HepG2 (cell line): ENCODE results near the gene MYOM1. TPM values are rescaled to one million over a fixed set of nuclear protein-coding genes. Genes with fewer than 3 reads are reported as not detected.
A peak's percentile ranks its signal among the peaks of the same experiment; 100 is the strongest.

Source experiments
- ATRX ChIP-seq: sonication (generic); formaldehyde crosslinking; IDR thresholded peaks from 2 replicates; pipeline ENCODE4 v1.4.0; 2020; ENCODE audit warnings: missing genetic modification reagents, borderline replicate concordance
- FOXA3 ChIP-seq: IDR thresholded peaks from 2 replicates; pipeline ENCODE4 v1.6.1; 2016; ENCODE audit warnings: missing genetic modification reagents, missing compliant biosample characterization
- HNRNPLL ChIP-seq: fragments of 200-400 bp; formaldehyde crosslinking; IDR thresholded peaks from 2 replicates; pipeline ENCODE4 v1.6.1; 2017; ENCODE audit warnings: mild to moderate bottlenecking, low read depth, low read length; ENCODE audit not compliant: poor library complexity, severe bottlenecking
- PHF20 ChIP-seq: sonication (generic); formaldehyde crosslinking; IDR thresholded peaks from 2 replicates; pipeline ENCODE4 v1.5.0; 2020; ENCODE audit warnings: mild to moderate bottlenecking, missing genetic modification reagents
- STAG1 ChIP-seq: sonication (generic); formaldehyde crosslinking; IDR thresholded peaks from 2 replicates; pipeline ENCODE4 v1.4.0; 2020; ENCODE audit warnings: missing genetic modification reagents
- THYN1 ChIP-seq: sonication (generic); formaldehyde crosslinking; IDR thresholded peaks from 2 replicates; pipeline ENCODE4 v1.8.1; 2023; ENCODE audit warnings: low read depth, mild to moderate bottlenecking, moderate library complexity, missing genetic modification reagents, borderline replicate concordance
- U2AF1 ChIP-seq: fragments of 200-400 bp; formaldehyde crosslinking; optimal IDR thresholded peaks from 2 replicates; pipeline ENCODE3; 2017; ENCODE audit warnings: mild to moderate bottlenecking, low read depth, low read length
- ZNF343 ChIP-seq: sonication (generic); formaldehyde crosslinking; IDR thresholded peaks from 2 replicates; pipeline ENCODE4 v1.4.0; 2020; ENCODE audit warnings: mild to moderate bottlenecking, missing genetic modification reagents
- ZNF614 ChIP-seq: IDR thresholded peaks from 2 replicates; pipeline ENCODE4 v1.6.1; 2018; ENCODE audit warnings: missing biosample characterization, missing genetic modification reagents, inconsistent platforms, borderline replicate concordance
- ZZZ3 ChIP-seq: sonication (generic); formaldehyde crosslinking; IDR thresholded peaks from 2 replicates; pipeline ENCODE4 v1.4.0; 2020; ENCODE audit warnings: missing genetic modification reagents, mild to moderate bottlenecking, borderline replicate concordance
- polyA plus RNA-seq, 8 experiments: library from polyadenylated mRNA; depleted of rRNA in 3 of 8; stranded (reverse) in 7 of 8; unstranded in 1 of 8; fragments of >200 nt; fragmentation: Illumina TruSeq in 4 of 8; extraction: Trizol in 4 of 8; gene quantifications; 2 replicates each; pipeline versions ENCODE4 v1.2.1 to v1.2.3, GENCODE V29; 2011 to 2016; ENCODE audit warnings: low read depth in 4 of 8, missing spikeins in 1 of 8, mixed read lengths in 1 of 8; ENCODE audit not compliant: insufficient read depth in 1 of 8
- total RNA-seq, 5 experiments: library from RNA; depleted of rRNA; stranded (reverse); fragments of >200 nt; fragmentation: Illumina TruSeq; extraction: Trizol; gene quantifications; 2 replicates each; pipeline ENCODE4 v1.2.3, GENCODE V29; 2016; ENCODE audit warnings: low read depth in 1 of 5
- TF ChIP-seq, protein P1 (sequence below): sonication (generic); formaldehyde crosslinking; IDR thresholded peaks from 2 replicates; pipeline ENCODE4 v1.4.0; 2020; ENCODE audit warnings: missing genetic modification reagents
- TF ChIP-seq, protein P2 (sequence below): sonication (generic); formaldehyde crosslinking; IDR thresholded peaks from 2 replicates; pipeline ENCODE4 v1.8.0; 2022; ENCODE audit warnings: missing genetic modification reagents, low read depth, mild to moderate bottlenecking, borderline replicate concordance
- TF ChIP-seq, protein P3 (sequence below): sonication (generic); formaldehyde crosslinking; IDR thresholded peaks from 2 replicates; pipeline ENCODE4 v1.8.1; 2022; ENCODE audit warnings: mild to moderate bottlenecking, missing genetic modification reagents
- TF ChIP-seq, protein P4 (sequence below): sonication (generic); formaldehyde crosslinking; IDR thresholded peaks from 2 replicates; pipeline ENCODE4 v1.4.0; 2020; ENCODE audit warnings: missing genetic modification reagents
- TF ChIP-seq, protein P5 (sequence below): sonication (generic); formaldehyde crosslinking; IDR thresholded peaks from 2 replicates; pipeline ENCODE4 v1.5.1; 2020; ENCODE audit warnings: mild to moderate bottlenecking, missing genetic modification reagents, moderate library complexity

Gene MYOM1
- total and polyA plus RNA-seq, 2 of the 13 experiments (the other 11 are each of a cell fraction or from before 2014, with no cell fraction given), result 0.46 to 0.98 TPM

DNA sequence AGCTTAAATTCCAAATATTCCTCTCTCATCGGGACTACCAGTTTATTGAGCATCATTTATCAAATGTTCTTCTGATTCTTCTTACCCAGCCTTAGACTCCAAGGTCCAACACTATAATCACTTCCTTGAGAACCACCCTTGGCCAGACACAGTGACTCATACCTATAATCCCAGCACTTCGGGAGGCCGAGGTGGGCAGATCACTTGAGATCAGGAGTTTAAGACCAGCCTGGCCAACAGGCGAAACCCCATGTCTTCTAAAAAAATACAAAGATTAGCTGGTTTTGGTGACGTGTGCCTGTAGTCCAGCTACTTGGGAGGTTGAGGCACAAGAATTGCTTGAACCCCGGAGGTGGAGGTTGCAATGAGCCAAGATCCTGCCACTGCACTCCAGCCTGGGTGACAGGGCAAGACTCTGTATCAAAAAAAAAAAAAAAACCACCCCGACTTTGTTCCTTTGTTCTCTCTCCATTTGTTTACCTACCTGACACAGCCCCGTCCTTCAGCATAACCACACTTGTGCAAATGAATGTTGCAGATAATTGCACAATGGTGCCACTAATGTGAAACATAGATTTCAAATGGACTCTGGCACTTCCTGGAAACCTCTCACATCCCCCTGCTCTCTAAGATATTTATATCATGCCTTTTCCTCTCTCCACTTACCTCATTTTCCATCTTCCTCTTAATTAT, 167.9 kb downstream of the MYOM1 start (continued):
- TF ChIP-seq, protein P1, sequence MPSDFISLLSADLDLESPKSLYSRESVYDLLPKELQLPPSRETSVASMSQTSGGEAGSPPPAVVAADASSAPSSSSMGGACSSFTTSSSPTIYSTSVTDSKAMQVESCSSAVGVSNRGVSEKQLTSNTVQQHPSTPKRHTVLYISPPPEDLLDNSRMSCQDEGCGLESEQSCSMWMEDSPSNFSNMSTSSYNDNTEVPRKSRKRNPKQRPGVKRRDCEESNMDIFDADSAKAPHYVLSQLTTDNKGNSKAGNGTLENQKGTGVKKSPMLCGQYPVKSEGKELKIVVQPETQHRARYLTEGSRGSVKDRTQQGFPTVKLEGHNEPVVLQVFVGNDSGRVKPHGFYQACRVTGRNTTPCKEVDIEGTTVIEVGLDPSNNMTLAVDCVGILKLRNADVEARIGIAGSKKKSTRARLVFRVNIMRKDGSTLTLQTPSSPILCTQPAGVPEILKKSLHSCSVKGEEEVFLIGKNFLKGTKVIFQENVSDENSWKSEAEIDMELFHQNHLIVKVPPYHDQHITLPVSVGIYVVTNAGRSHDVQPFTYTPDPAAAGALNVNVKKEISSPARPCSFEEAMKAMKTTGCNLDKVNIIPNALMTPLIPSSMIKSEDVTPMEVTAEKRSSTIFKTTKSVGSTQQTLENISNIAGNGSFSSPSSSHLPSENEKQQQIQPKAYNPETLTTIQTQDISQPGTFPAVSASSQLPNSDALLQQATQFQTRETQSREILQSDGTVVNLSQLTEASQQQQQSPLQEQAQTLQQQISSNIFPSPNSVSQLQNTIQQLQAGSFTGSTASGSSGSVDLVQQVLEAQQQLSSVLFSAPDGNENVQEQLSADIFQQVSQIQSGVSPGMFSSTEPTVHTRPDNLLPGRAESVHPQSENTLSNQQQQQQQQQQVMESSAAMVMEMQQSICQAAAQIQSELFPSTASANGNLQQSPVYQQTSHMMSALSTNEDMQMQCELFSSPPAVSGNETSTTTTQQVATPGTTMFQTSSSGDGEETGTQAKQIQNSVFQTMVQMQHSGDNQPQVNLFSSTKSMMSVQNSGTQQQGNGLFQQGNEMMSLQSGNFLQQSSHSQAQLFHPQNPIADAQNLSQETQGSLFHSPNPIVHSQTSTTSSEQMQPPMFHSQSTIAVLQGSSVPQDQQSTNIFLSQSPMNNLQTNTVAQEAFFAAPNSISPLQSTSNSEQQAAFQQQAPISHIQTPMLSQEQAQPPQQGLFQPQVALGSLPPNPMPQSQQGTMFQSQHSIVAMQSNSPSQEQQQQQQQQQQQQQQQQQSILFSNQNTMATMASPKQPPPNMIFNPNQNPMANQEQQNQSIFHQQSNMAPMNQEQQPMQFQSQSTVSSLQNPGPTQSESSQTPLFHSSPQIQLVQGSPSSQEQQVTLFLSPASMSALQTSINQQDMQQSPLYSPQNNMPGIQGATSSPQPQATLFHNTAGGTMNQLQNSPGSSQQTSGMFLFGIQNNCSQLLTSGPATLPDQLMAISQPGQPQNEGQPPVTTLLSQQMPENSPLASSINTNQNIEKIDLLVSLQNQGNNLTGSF (CRISPR knock-in tag), result no peak
- TF ChIP-seq, protein P2, sequence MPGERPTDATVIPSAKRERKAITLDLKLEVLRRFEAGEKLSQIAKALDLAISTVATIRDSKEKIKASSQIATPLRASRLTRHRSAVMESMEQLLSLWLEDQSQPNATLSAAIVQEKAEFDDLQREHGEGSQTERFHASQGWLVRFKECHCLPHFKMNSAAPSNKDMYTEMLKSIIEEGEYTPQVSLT, result no peak
- peak; percentile 26 for TF ChIP-seq STAG1 (CRISPR knock-in tag)
- peak; percentile 97 for TF ChIP-seq FOXA3
- 0 out of 2 replicates have a peak, but pooled peaks have one; percentile 56 for TF ChIP-seq THYN1 (CRISPR knock-in tag)
- TF ChIP-seq ZNF343 (CRISPR knock-in tag), result no peak
- no peak for TF ChIP-seq ZZZ3
- TF ChIP-seq HNRNPLL, result no peak
- no peak for TF ChIP-seq ATRX
- no peak for TF ChIP-seq U2AF1
- TF ChIP-seq, protein P3, sequence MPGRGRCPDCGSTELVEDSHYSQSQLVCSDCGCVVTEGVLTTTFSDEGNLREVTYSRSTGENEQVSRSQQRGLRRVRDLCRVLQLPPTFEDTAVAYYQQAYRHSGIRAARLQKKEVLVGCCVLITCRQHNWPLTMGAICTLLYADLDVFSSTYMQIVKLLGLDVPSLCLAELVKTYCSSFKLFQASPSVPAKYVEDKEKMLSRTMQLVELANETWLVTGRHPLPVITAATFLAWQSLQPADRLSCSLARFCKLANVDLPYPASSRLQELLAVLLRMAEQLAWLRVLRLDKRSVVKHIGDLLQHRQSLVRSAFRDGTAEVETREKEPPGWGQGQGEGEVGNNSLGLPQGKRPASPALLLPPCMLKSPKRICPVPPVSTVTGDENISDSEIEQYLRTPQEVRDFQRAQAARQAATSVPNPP, result peak; percentile 80; the same call in 1 of the 2 replicates
- TF ChIP-seq ZNF614 (CRISPR knock-in tag), result peak; percentile 57; the same call in 1 of the 2 replicates
- TF ChIP-seq, protein P4, sequence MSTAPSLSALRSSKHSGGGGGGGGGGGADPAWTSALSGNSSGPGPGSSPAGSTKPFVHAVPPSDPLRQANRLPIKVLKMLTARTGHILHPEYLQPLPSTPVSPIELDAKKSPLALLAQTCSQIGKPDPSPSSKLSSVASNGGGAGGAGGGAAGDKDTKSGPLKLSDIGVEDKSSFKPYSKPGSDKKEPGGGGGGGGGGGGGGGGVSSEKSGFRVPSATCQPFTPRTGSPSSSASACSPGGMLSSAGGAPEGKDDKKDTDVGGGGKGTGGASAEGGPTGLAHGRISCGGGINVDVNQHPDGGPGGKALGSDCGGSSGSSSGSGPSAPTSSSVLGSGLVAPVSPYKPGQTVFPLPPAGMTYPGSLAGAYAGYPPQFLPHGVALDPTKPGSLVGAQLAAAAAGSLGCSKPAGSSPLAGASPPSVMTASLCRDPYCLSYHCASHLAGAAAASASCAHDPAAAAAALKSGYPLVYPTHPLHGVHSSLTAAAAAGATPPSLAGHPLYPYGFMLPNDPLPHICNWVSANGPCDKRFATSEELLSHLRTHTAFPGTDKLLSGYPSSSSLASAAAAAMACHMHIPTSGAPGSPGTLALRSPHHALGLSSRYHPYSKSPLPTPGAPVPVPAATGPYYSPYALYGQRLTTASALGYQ, result peak; percentile 85
- TF ChIP-seq PHF20 (CRISPR knock-in tag), result no peak
- TF ChIP-seq, protein P5, sequence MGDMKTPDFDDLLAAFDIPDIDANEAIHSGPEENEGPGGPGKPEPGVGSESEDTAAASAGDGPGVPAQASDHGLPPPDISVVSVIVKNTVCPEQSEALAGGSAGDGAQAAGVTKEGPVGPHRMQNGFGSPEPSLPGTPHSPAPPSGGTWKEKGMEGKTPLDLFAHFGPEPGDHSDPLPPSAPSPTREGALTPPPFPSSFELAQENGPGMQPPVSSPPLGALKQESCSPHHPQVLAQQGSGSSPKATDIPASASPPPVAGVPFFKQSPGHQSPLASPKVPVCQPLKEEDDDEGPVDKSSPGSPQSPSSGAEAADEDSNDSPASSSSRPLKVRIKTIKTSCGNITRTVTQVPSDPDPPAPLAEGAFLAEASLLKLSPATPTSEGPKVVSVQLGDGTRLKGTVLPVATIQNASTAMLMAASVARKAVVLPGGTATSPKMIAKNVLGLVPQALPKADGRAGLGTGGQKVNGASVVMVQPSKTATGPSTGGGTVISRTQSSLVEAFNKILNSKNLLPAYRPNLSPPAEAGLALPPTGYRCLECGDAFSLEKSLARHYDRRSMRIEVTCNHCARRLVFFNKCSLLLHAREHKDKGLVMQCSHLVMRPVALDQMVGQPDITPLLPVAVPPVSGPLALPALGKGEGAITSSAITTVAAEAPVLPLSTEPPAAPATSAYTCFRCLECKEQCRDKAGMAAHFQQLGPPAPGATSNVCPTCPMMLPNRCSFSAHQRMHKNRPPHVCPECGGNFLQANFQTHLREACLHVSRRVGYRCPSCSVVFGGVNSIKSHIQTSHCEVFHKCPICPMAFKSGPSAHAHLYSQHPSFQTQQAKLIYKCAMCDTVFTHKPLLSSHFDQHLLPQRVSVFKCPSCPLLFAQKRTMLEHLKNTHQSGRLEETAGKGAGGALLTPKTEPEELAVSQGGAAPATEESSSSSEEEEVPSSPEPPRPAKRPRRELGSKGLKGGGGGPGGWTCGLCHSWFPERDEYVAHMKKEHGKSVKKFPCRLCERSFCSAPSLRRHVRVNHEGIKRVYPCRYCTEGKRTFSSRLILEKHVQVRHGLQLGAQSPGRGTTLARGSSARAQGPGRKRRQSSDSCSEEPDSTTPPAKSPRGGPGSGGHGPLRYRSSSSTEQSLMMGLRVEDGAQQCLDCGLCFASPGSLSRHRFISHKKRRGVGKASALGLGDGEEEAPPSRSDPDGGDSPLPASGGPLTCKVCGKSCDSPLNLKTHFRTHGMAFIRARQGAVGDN, result peak; percentile 14; the same call in 1 of the 2 replicates
